Nasal cavity respiratory epithelium epithelial cell of viscerocranial mucosa (primary cell): Measurements from ENCODE around the gene FGG. TPM values are rescaled to one million over a fixed set of nuclear protein-coding genes. Genes with fewer than 3 reads are reported as not detected.

ENCODE experiments used
- total RNA-seq: library from RNA; depleted of rRNA; stranded (reverse); fragments of >200 nt; gene quantifications from 2 replicates; pipeline ENCODE4 v1.2.3, GENCODE V29; 2014

Gene FGG
- under 0.01 TPM in 1 of 2 replicates, not detected in the other for total RNA-seq

DNA sequence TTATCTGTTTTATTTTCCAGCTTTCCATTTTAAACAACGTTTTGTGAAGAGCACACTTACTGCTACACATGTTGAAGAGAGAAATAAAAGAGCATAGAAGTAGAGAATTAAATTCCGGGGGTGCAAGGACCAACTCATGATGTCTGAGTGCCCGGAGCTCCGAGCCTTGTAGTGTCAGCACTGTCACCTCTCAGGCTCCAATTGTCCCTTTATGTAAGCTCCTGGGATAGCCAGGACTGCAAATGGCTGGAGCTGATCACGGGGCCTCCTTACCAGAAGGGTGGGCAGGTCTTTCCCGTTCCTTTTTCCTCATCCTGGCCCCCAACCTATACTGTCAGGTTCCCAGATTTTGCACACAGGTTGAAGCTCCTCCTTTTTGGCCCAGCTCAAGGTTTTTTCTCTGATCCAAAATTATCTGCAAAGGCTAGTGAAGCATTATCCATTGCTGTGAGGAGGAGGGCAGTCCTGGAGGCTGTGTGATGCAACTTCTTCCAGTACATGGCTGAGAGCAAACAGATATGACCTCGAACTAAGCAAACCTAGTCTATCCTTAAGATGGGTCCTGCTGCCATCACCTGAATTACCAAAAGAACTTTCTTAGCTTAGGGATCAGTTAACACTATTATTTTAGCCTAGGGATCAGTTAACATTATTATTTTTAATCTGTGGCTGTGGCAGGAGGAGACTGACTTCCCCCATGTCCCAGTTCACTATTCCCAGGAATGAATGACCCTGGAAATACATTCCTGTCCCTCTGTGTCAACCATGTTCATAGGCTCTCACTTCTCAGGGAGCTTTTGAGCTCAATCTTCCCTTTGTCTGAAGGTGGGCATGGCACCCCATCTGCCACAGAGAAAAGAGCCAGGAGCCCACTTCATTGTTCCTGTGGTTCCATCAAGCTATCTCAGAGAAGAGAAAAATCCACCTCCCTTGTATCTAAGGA is at the start of gene FGG:
Gene FGG (minus strand): TSS at position 185 of the 943 bp plus-strand sequence. CDS start 47 bp downstream, at position 138.

GRCh38 chr4:154590329-154591006 is 22.0 kb downstream of the FGG start, which contains the start of gene FGA:
Gene FGA, minus strand, starts transcription at chr4:154590742. Its CDS starts 55 bp downstream, at chr4:154590687.

DNA sequence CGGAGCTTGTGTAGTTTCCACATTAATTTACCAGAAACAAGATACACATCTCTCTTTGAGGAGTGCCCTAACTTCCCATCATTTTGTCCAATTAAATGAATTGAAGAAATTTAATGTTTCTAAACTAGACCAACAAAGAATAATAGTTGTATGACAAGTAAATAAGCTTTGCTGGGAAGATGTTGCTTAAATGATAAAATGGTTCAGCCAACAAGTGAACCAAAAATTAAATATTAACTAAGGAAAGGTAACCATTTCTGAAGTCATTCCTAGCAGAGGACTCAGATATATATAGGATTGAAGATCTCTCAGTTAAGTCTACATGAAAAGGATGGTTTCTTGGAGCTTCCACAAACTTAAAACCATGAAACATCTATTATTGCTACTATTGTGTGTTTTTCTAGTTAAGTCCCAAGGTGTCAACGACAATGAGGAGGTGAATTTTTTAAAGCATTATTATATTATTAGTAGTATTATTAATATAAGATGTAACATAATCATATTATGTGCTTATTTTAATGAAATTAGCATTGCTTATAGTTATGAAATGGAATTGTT is 49.7 kb downstream of the FGG start, which contains the start of gene FGB:
Gene FGB (plus strand): TSS at position 315 of the 558 bp plus-strand sequence. CDS start 8 bp downstream, at position 323.

Other genes with a start within 250 kb of the FGG start
- under 0.01 and 0.07 TPM in 2 replicates for gene DCHS2, start 120.9 kb downstream of the FGG start, total RNA-seq
- gene PLRG1, start 62.3 kb downstream of the FGG start, total RNA-seq: 87.8 and 154 TPM in 2 replicates
- not detected in 2 replicates for gene FGB, start 49.6 kb downstream of the FGG start, total RNA-seq
- not detected in 2 replicates for gene FGA, start 21.9 kb downstream of the FGG start, total RNA-seq
- gene LRAT, start 131.3 kb upstream of the FGG start, total RNA-seq: 3.1 and 18.8 TPM in 2 replicates
- 0.07 and 0.34 TPM in 2 replicates for gene RBM46, start 168.6 kb upstream of the FGG start, total RNA-seq